Neuronal stem cell (in vitro differentiated cells): ENCODE results near the gene PAPOLG.

ENCODE experiments used
- DNase-seq: peaks from one replicate; pipeline ENCODE4 v3.0.0-alpha.2; 2013; ENCODE audit warnings: low spot score
- H2AFZ ChIP-seq: one replicate; pipeline ENCODE4 v1.6.1; 2013; ENCODE audit warnings: mild to moderate bottlenecking, low read length, inconsistent platforms
- H2AK5ac ChIP-seq: 2 replicates; pipeline ENCODE4 v1.6.1; 2013; ENCODE audit warnings: low read depth, mild to moderate bottlenecking, inconsistent platforms, low read length, moderate library complexity, mixed read lengths
- H2BK120ac ChIP-seq: 2 replicates; pipeline ENCODE4 v1.6.1; 2013; ENCODE audit warnings: low read depth, mild to moderate bottlenecking, inconsistent platforms, low read length, moderate library complexity, mixed read lengths
- H2BK12ac ChIP-seq: one replicate; pipeline ENCODE4 v1.6.1; 2013; ENCODE audit warnings: low read length, inconsistent platforms
- H2BK15ac ChIP-seq: 2 replicates; pipeline ENCODE4 v1.6.1; 2013; ENCODE audit warnings: mild to moderate bottlenecking, low read length, inconsistent platforms, mixed read lengths
- H2BK5ac ChIP-seq: one replicate; pipeline ENCODE4 v1.6.1; 2013; ENCODE audit warnings: inconsistent platforms, mild to moderate bottlenecking, low read length, moderate library complexity
- H3K14ac ChIP-seq: one replicate; pipeline ENCODE4 v1.6.1; 2013; ENCODE audit warnings: low read length, inconsistent platforms
- H3K18ac ChIP-seq: 2 replicates; pipeline ENCODE4 v1.6.1; 2013; ENCODE audit warnings: low read length, inconsistent platforms
- H3K23ac ChIP-seq: 2 replicates; pipeline ENCODE4 v1.6.1; 2013; ENCODE audit warnings: low read depth, mild to moderate bottlenecking, mixed read lengths, low read length, inconsistent platforms; ENCODE audit not compliant: poor library complexity
- H3K27ac ChIP-seq: replicated peaks from 3 replicates; pipeline ENCODE4 v1.5.1; 2013; ENCODE audit warnings: low read length, inconsistent platforms
- H3K27me3 ChIP-seq, 3 experiments: 2 replicates each; pipeline ENCODE4 v1.6.1; 2013; ENCODE audit warnings: low read length in 3 of 3, mild to moderate bottlenecking in 2 of 3, inconsistent platforms in 1 of 3, low read depth in 1 of 3, mixed read lengths in 1 of 3, moderate library complexity in 1 of 3; ENCODE audit not compliant: control insufficient read depth in 3 of 3, insufficient read depth in 3 of 3
- H3K36me3 ChIP-seq, 2 donors: replicated peaks in 1 of 2; 2 replicates each; pipeline ENCODE4 v1.6.1; 2013; ENCODE audit warnings: low read length in 2 of 2; ENCODE audit not compliant: control insufficient read depth in 2 of 2, insufficient read depth in 2 of 2
- H3K4ac ChIP-seq: 2 replicates; pipeline ENCODE4 v1.6.1; 2013; ENCODE audit warnings: inconsistent platforms, mild to moderate bottlenecking, low read length, moderate library complexity
- H3K4me1 ChIP-seq, 2 donors: 1 replicate in 1 of 2; 2 replicates in 1 of 2; pipeline ENCODE4 v1.6.1; 2013; ENCODE audit warnings: low read length in 2 of 2, low read depth in 1 of 2; ENCODE audit not compliant: control insufficient read depth in 2 of 2, insufficient read depth in 1 of 2
- H3K4me2 ChIP-seq: one replicate; pipeline ENCODE4 v1.6.1; 2013; ENCODE audit warnings: mild to moderate bottlenecking, low read length, inconsistent platforms; ENCODE audit not compliant: insufficient read depth, poor library complexity, severe bottlenecking
- H3K4me3 ChIP-seq, 2 donors: 2 replicates each; pipeline ENCODE4 v1.5.1; 2013; ENCODE audit warnings: low read length in 2 of 2, mild to moderate bottlenecking in 2 of 2, inconsistent platforms in 1 of 2, moderate library complexity in 1 of 2
- H3K79me1 ChIP-seq: one replicate; pipeline ENCODE4 v1.6.1; 2013; ENCODE audit warnings: low read depth, mild to moderate bottlenecking, inconsistent platforms, low read length, moderate library complexity
- H3K9ac ChIP-seq: one replicate; pipeline ENCODE4 v1.6.1; 2013; ENCODE audit warnings: mild to moderate bottlenecking, low read depth, low read length, inconsistent platforms; ENCODE audit not compliant: poor library complexity
- H3K9me3 ChIP-seq, 2 donors: replicated peaks in 1 of 2; 2 replicates each; pipeline versions ENCODE3 to v1.6.1; 2013; ENCODE audit warnings: low read length in 2 of 2, mild to moderate bottlenecking in 2 of 2, inconsistent platforms in 1 of 2, low read depth in 1 of 2, mixed read lengths in 1 of 2, moderate library complexity in 1 of 2; ENCODE audit not compliant: control insufficient read depth in 2 of 2, insufficient read depth in 1 of 2
- H4K8ac ChIP-seq: one replicate; pipeline ENCODE4 v1.6.1; 2013; ENCODE audit warnings: low read depth, mild to moderate bottlenecking, inconsistent platforms, low read length, moderate library complexity
- H4K91ac ChIP-seq: one replicate; pipeline ENCODE4 v1.6.1; 2013; ENCODE audit warnings: low read length, low read depth, mild to moderate bottlenecking, inconsistent platforms; ENCODE audit not compliant: poor library complexity
- WGBS, 2 donors: extraction: QIAGEN DNeasy Blood & Tissue Kit; methylation state at CpG; one replicate each; pipeline ENCODE4 v1.1.7; 2013; ENCODE audit warnings: missing lambda C conversion rate in 2 of 2, mixed read lengths in 1 of 2; ENCODE audit not compliant: insufficient read length in 2 of 2, insufficient replicate concordance in 1 of 2; ENCODE audit errors: extremely low coverage in 2 of 2; 5-methylcytosine and 5-hydroxymethylcytosine counted together

Gene PAPOLG

GRCh38 chr2:60796573-60797509, 40.8 kb downstream of the PAPOLG start:
- no peak overlapping the region for H3K14ac ChIP-seq
- no peaks in the 10 kb centered on the region for H3K4me1 ChIP-seq
- no peak overlapping the region for H3K4ac ChIP-seq
- H2AK5ac ChIP-seq, result no peak overlapping the region
- H3K23ac ChIP-seq, result no peak overlapping the region
- H3K4me3 ChIP-seq, result no peak overlapping the region
- no peak overlapping the region for H2BK15ac ChIP-seq
- WGBS, 2 donors, result no CpG with 5 or more reads among the region's 6 CpGs
- no peaks in the 10 kb centered on the region for H3K27me3 ChIP-seq
- H3K79me1 ChIP-seq, result peaks cover 2% of the 10 kb centered on the region
- no peak overlapping the region for H3K18ac ChIP-seq
- H4K91ac ChIP-seq, result no peak overlapping the region
- no peak overlapping the region for H3K4me2 ChIP-seq
- no peak overlapping the region for H2AFZ ChIP-seq
- no peak overlapping the region for H2BK120ac ChIP-seq
- peaks cover 8 to 91% of the 10 kb centered on the region in 2 donors for H3K36me3 ChIP-seq
- no peak overlapping the region for H2BK12ac ChIP-seq
- H4K8ac ChIP-seq, result no peak overlapping the region
- H3K9me3 ChIP-seq, result no peaks in the 10 kb centered on the region
- H3K9ac ChIP-seq, result no peak overlapping the region
- no peak for DNase-seq
- no peak overlapping the region for H3K27ac ChIP-seq
- H2BK5ac ChIP-seq, result no peak overlapping the region

- H2BK120ac ChIP-seq, result no peak overlapping the region
- no peak for DNase-seq
Observed at GRCh38 chr2:60804473-60804872, 48.4 kb downstream of the PAPOLG start.

GRCh38 chr2:60806595-60806987, 50.5 kb downstream of the PAPOLG start:
- Histone ChIP-seq H3K23ac (no peak overlapping the region), H4K91ac (no peak overlapping the region)
- no peak for DNase-seq

More at GRCh38 chr2:60804473-60804872, 48.4 kb downstream of the PAPOLG start:
- no peak overlapping the region for H2BK15ac ChIP-seq
- no peak overlapping the region for H4K91ac ChIP-seq
- no peak overlapping the region for H2BK12ac ChIP-seq
- no peak overlapping the region for H2AFZ ChIP-seq
- peaks cover 6 to 7% of the 10 kb centered on the region in 2 donors for H3K4me1 ChIP-seq
- no peak overlapping the region for H3K23ac ChIP-seq
- H3K27ac ChIP-seq, result no peak overlapping the region
- H3K18ac ChIP-seq, result no peak overlapping the region
- H3K36me3 ChIP-seq, result peaks cover 0 to 22% of the 10 kb centered on the region in 2 donors
- H3K9me3 ChIP-seq, result no peaks in the 10 kb centered on the region
- no peak overlapping the region for H3K4ac ChIP-seq
- peak overlapping the region; percentile 68 for H2AK5ac ChIP-seq
- no peaks in the 10 kb centered on the region for H3K79me1 ChIP-seq
- H2BK5ac ChIP-seq, result no peak overlapping the region
- no peak overlapping the region for H4K8ac ChIP-seq
- no CpG with 5 or more reads among the region's 18 CpGs for WGBS, 2 donors
- H3K9ac ChIP-seq, result peak overlapping the region; percentile 60
- H3K4me2 ChIP-seq, result no peak overlapping the region
- H3K27me3 ChIP-seq, result no peaks in the 10 kb centered on the region
- H3K14ac ChIP-seq, result no peak overlapping the region
- H3K4me3 ChIP-seq, result no peak overlapping the region

GRCh38 chr2:60806988-60807681, 51.1 kb downstream of the PAPOLG start:
- DNase-seq, result no peak
- no CpG with 5 or more reads among the region's 6 CpGs for WGBS, 2 donors

More at GRCh38 chr2:60806595-60806987, 50.5 kb downstream of the PAPOLG start:
- Histone ChIP-seq H2AK5ac (no peak overlapping the region), H3K9me3 (no peaks in the 10 kb centered on the region), H3K27me3 (no peaks in the 10 kb centered on the region), H3K27ac (no peak overlapping the region), H3K4me1 (peaks cover 6 to 7% of the 10 kb centered on the region in 2 donors), H2BK120ac (no peak overlapping the region), H3K79me1 (no peaks in the 10 kb centered on the region), H3K4ac (no peak overlapping the region), H3K9ac (no peak overlapping the region), H2BK15ac (no peak overlapping the region), H3K14ac (no peak overlapping the region), H2BK12ac (no peak overlapping the region), H3K4me3 (no peak overlapping the region), H2AFZ (peak overlapping the region; percentile 60), H2BK5ac (no peak overlapping the region), H4K8ac (no peak overlapping the region), H3K4me2 (no peak overlapping the region), H3K36me3 (peaks cover 0 to 8% of the 10 kb centered on the region in 2 donors), H3K18ac (no peak overlapping the region)
- no CpG with 5 or more reads among the region's 7 CpGs for WGBS, 2 donors

More at GRCh38 chr2:60806988-60807681, 51.1 kb downstream of the PAPOLG start:
- Histone ChIP-seq H3K23ac (no peak overlapping the region), H4K91ac (no peak overlapping the region), H2BK12ac (no peak overlapping the region), H2BK120ac (no peak overlapping the region), H3K4ac (no peak overlapping the region), H3K4me3 (no peak overlapping the region), H3K9ac (no peak overlapping the region), H4K8ac (no peak overlapping the region), H3K27me3 (no peaks in the 10 kb centered on the region), H3K36me3 (peaks cover 0 to 3% of the 10 kb centered on the region in 2 donors), H3K4me2 (no peak overlapping the region), H3K79me1 (no peaks in the 10 kb centered on the region), H2BK5ac (no peak overlapping the region), H2AFZ (peak overlapping the region; percentile 60), H3K27ac (no peak overlapping the region), H2AK5ac (no peak overlapping the region), H3K4me1 (peaks cover 6 to 7% of the 10 kb centered on the region in 2 donors), H3K14ac (no peak overlapping the region), H3K9me3 (no peaks in the 10 kb centered on the region), H2BK15ac (no peak overlapping the region), H3K18ac (no peak overlapping the region)
